Measurements from ENCODE around the gene UBE2L5. TPM values are rescaled to one million over a fixed set of nuclear protein-coding genes. Genes with fewer than 3 reads are reported as not detected.
A peak's percentile ranks its signal among the peaks of the same experiment; 100 is the strongest.

UBE2L5 gene
- total and polyA plus RNA-seq, 2 donors (not counting 3 experiments of a cell fraction or from before 2014, with no cell fraction given): not detected

- peaks cover 13% of the 10 kb centered on the region for H3K4me1 ChIP-seq (ENCODE audit: control insufficient read depth, extremely low read depth, insufficient read depth, low read length)
- no peaks in the 10 kb centered on the region for H3K9me3 ChIP-seq (replicated peaks; ENCODE audit: control insufficient read depth, insufficient read depth, low read length)
- DNase-seq (ENCODE audit: low read depth, low spot score): peak; percentile 81
- BruUV-seq (replicated peaks): no TSS peak
- H3K36me3 ChIP-seq (ENCODE audit: control insufficient read depth in 2 of 2, extremely low read depth in 1 of 2, insufficient read depth in 2 of 2, low read length in 2 of 2): no peaks in the 10 kb centered on the region
- intact Hi-C loops (cut with micrococcal nuclease) (loop anchor here (2.0 to 10.0 kb wide), 2 partner anchors 15 to 615 kb away; no protein-coding TSS in a partner anchor), dilution Hi-C loops (cut with MboI; ENCODE audit: extremely low pct_ligation_motif_present, low sequenced_read_pairs) (no loop called here)
- no peaks in the 10 kb centered on the region for H3K9me1 ChIP-seq (replicated peaks; ENCODE audit: control insufficient read depth, extremely low read depth, insufficient read depth, low read length)
- no peak overlapping the region for H3K9ac ChIP-seq (replicated peaks; ENCODE audit: extremely low read depth, insufficient read depth, low read length)
- TF ChIP-seq GATA2 (IDR thresholded peaks at IDR 0.05; ENCODE audit: insufficient read depth, insufficient read length, low read depth, low read length) (no peak), JUN (IDR thresholded peaks at IDR 0.05; ENCODE audit: borderline replicate concordance, insufficient read depth, insufficient read length, low read depth) (peak; percentile 99), EZH2 (IDR thresholded peaks at IDR 0.05; ENCODE audit: borderline replicate concordance, low read depth, low read length, severe bottlenecking) (no peak), FOS (IDR thresholded peaks at IDR 0.05; ENCODE audit: borderline replicate concordance, insufficient read depth, low read length) (peak; percentile 99)
- peak overlapping the region; percentile 34 for H3K4me2 ChIP-seq (ENCODE audit: insufficient read depth, low read length)
- H3K27me3 ChIP-seq (ENCODE audit: control insufficient read depth in 2 of 2, insufficient read depth in 2 of 2, low read length in 2 of 2): no peaks in the 10 kb centered on the region
- H4K20me1 ChIP-seq (replicated peaks; ENCODE audit: control insufficient read depth, extremely low read depth, insufficient read depth, low read length): no peaks in the 10 kb centered on the region
- peak; percentile 88 for FAIRE-seq
- H3K4me3 ChIP-seq (replicated peaks in 1 of 3; ENCODE audit: insufficient read depth in 1 of 3, low read depth in 1 of 3, low read length in 3 of 3): no peak overlapping the region
- H3K79me2 ChIP-seq (ENCODE audit: control insufficient read depth, insufficient read depth, low read length): no peaks in the 10 kb centered on the region
- H3K27ac ChIP-seq (ENCODE audit: insufficient read depth, low read depth, low read length): peak overlapping the region; percentile 42
- ChIA-PET CTCF (interaction anchor here (0.8 to 2.0 kb wide), 7 partner anchors 8 to 298 kb away, joined by 3 to 11 read pairs (median 4); partner anchors contain the start of gene UBE2L5), POLR2A (no interaction called here)
- peak overlapping the region; percentile 40 for H2AFZ ChIP-seq (ENCODE audit: low read depth, low read length)
Observed at GRCh38 chr13:30429721-30430694, 7.7 kb downstream of the UBE2L5 start.

Data from endothelial cell of umbilical vein (primary cell).